ENCODE results near the gene TAS1R2. TPM values are rescaled to one million over a fixed set of nuclear protein-coding genes. Genes with fewer than 3 reads are reported as not detected.
"Not testable (repeated sequence)": the region's sequence is repeated elsewhere in the genome, so short reads cannot be mapped to it uniquely, and the experiment has no call there.

Gene TAS1R2
- total RNA-seq, 1 donor from 2014 or later = not detected

- no peak overlapping the region for H3K4me3 ChIP-seq
- peaks cover 4% of the 10 kb centered on the region for H3K36me3 ChIP-seq
- intact Hi-C loops (cut with DNase I) = loop anchor here (10.0 kb wide), 1 partner anchor 65 kb away; no protein-coding TSS in a partner anchor
- H3K27me3 ChIP-seq (ENCODE audit: low read depth) = no peaks in the 10 kb centered on the region
- no peak for ATAC-seq
- no peak overlapping the region for H3K27ac ChIP-seq
- no peak for DNase-seq
- no peak for TF ChIP-seq CTCF (IDR thresholded peaks at IDR 0.05)
- H3K9me3 ChIP-seq = no peaks in the 10 kb centered on the region
- H3K4me1 ChIP-seq = peaks cover 22% of the 10 kb centered on the region
Measured at GRCh38 chr1:18899363-18900049, 40.0 kb upstream of the TAS1R2 start.

GRCh38 chr1:18898567-18898966, 39.1 kb upstream of the TAS1R2 start:
- ATAC-seq = no peak
- no peak for TF ChIP-seq CTCF (IDR thresholded peaks at IDR 0.05)
- peaks cover 4% of the 10 kb centered on the region for H3K36me3 ChIP-seq
- DNase-seq = no peak
- H3K4me1 ChIP-seq = peaks cover 18% of the 10 kb centered on the region
- intact Hi-C loops (cut with DNase I) = no loop called here
- H3K27ac ChIP-seq = no peak overlapping the region
- no peak overlapping the region for H3K4me3 ChIP-seq
- no peaks in the 10 kb centered on the region for H3K27me3 ChIP-seq (ENCODE audit: low read depth)
- H3K9me3 ChIP-seq = no peaks in the 10 kb centered on the region

GRCh38 chr1:18895317-18895716, 35.9 kb upstream of the TAS1R2 start:
- H3K4me3 ChIP-seq = no peak overlapping the region
- intact Hi-C loops (cut with DNase I) = no loop called here
- no peaks in the 10 kb centered on the region for H3K4me1 ChIP-seq
- no peaks in the 10 kb centered on the region for H3K27me3 ChIP-seq (ENCODE audit: low read depth)
- DNase-seq = no peak
- H3K36me3 ChIP-seq = peaks cover 4% of the 10 kb centered on the region
- H3K9me3 ChIP-seq = no peaks in the 10 kb centered on the region
- ATAC-seq = no peak
- TF ChIP-seq CTCF (IDR thresholded peaks at IDR 0.05) = no peak
- H3K27ac ChIP-seq = no peak overlapping the region

GRCh38 chr1:18893120-18893519, 33.7 kb upstream of the TAS1R2 start:
- Histone ChIP-seq H3K4me3 (no peak overlapping the region), H3K27ac (no peak overlapping the region), H3K4me1 (no peaks in the 10 kb centered on the region), H3K27me3 (ENCODE audit: low read depth) (no peaks in the 10 kb centered on the region), H3K36me3 (peaks cover 4% of the 10 kb centered on the region), H3K9me3 (no peaks in the 10 kb centered on the region)
- ATAC-seq = no peak
- DNase-seq = no peak
- TF ChIP-seq CTCF (IDR thresholded peaks at IDR 0.05) = no peak
- intact Hi-C loops (cut with DNase I) = no loop called here

GRCh38 chr1:18891858-18892257, 32.4 kb upstream of the TAS1R2 start:
- H3K4me1 ChIP-seq; H3K9me3 ChIP-seq; DNase-seq; H3K4me3 ChIP-seq; H3K27ac ChIP-seq; ATAC-seq; H3K27me3 ChIP-seq (ENCODE audit: low read depth); H3K36me3 ChIP-seq; intact Hi-C loops (cut with DNase I): not testable (repeated sequence)

GRCh38 chr1:18891426-18891780, 31.9 kb upstream of the TAS1R2 start:
- Histone ChIP-seq H3K27me3 (ENCODE audit: low read depth) (no peaks in the 10 kb centered on the region), H3K9me3 (no peaks in the 10 kb centered on the region), H3K27ac (no peak overlapping the region), H3K4me1 (no peaks in the 10 kb centered on the region), H3K4me3 (no peak overlapping the region), H3K36me3 (no peaks in the 10 kb centered on the region)
- ATAC-seq = no peak
- intact Hi-C loops (cut with DNase I) = no loop called here
- no peak for TF ChIP-seq CTCF (IDR thresholded peaks at IDR 0.05)
- no peak for DNase-seq

All from lower lobe of right lung (tissue), 2 donors.